Effector CD4-positive, alpha-beta T cell (primary cell): ENCODE measurements around the gene ZFP64.

ENCODE experiments used
- DNase-seq: peaks from one replicate; pipeline ENCODE4 v3.0.0-alpha.2; 2020

ZFP64 gene

DNA sequence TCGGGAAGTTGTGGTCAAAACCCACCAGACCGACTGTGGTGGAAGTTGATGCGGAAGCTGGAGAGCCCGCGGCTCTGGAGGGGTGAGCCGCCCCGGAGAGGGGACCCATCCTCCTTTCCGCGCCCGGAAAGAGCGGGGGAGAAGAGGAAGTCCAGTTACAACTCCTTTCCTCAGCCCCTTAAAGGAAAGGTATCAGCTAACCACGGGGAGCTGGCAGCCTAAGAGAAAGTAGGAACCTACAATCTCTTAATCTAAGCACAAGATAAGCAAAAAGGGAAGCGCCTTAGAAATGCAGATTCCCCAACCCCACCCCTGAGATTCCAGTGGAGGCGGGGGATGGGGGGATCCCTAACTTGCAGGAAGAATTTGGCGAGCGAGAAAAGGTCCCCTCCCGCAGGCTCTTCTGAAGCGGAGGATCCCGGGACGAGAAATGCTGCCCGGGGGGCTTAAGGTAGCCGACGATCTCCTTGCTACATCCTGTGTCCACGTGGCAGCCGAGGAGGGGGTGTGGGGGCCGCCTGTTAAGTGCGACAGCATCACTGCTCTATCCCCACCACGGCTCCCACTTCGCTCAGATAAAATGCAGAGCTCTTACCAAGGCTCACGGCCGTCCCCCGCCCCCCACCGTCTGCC is 87.5 kb downstream of the ZFP64 start:
- no peak for DNase-seq

DNA sequence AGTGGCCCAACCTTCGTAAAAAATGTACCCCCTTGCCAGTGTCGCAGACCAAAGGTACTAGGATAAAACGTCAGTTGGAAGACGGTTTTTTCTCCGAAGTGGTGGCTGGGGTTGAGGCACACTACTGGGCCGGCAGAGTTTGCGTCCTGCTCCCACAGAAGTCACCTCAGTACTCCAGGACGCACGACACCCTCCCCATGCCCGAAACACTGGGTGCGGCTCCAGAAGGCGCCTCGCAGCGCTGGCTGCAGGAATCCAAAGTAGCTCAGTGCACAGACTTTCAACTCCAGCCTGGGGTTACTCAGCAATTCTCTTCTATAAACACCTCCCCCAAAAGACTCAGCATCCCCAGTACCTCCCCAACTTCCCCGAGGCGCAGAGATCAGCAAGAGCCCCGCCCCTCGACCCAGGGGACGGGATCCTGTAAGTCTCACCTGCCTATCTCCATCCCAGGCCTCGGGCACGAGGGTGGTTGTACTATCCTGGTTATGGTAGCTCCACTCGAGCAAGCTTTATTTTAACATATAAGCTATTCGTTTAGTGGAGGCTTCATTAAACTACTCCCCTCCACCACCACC is 88.2 kb downstream of the ZFP64 start:
- no peak for DNase-seq

DNA sequence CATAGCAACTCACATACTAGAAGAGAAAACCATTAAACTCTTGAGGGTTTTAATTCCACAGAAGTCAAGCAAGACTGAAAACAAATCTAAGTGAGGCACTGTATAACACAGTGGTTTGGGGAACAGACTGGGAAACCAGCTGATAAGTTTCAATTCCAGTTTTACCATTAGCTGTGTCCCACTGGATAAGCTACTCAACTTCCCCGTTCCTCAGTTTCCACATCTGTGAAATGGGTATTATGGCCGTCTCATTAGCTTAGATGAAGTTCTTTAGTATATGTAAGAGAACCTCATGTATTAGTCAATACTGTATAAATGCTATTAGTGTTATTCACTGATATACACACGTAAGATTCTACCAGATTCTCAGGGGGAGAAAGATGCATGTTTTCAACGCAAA is 89.0 kb downstream of the ZFP64 start:
- no peak for DNase-seq

DNA sequence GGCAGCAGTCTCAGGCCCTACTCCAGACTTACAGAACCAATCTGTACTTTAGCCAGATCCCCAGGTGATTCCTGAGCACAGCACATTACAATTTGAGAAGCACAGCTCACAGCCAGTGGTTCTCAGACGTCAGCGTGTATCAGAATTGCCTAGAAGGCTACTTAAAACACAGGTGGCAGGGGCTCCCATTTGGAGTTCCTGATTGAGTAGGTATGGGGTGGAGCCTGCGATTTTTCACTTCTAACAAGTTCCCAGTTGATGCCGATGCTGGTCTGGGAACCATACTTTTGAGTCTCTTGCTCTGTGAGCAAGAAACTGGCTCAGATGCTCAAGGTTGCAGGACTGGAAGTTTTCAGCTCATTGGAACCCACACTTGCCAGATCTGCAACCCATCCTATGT is 89.5 kb downstream of the ZFP64 start:
- no peak for DNase-seq
